Endothelial cell of umbilical vein (primary cell): ENCODE results near the gene ATG5. TPM values are rescaled to one million over a fixed set of nuclear protein-coding genes. Genes with fewer than 3 reads are reported as not detected.

Experiments used
- BruUV-seq: library from RNA; stranded (reverse); fragments of 400-500 nt; replicated peaks from 2 replicates; lab custom pipeline; 2021; lab: Mats Ljungman, UMichigan
- CTCF ChIA-PET: fragments of 300-600, 350-600 bp; sonication (Branson Sonifier 250); formaldehyde crosslinking; loops from one replicate; lab custom pipeline; 2021; ENCODE audit warnings: antibody characterized with exemption, inconsistent platforms; lab: Charles Lee
- POLR2A ChIA-PET: fragments of 300-600, 350-600 bp; sonication (Branson Sonifier 250); formaldehyde crosslinking; loops from one replicate; lab custom pipeline; 2021; ENCODE audit warnings: antibody characterized with exemption, inconsistent platforms; lab: Charles Lee
- DNase-seq: peaks from one replicate; pipeline ENCODE4 v3.0.0-alpha.2; 2011; ENCODE audit warnings: low read depth, low spot score
- FAIRE-seq: peaks from 2 replicates; lab custom pipeline; 2011; peaks lifted over from hg19 to GRCh38; lab: Jason Lieb, UNC
- H2AFZ ChIP-seq: 2 replicates; pipeline ENCODE4 v1.6.0; 2012; ENCODE audit warnings: low read depth, low read length, control low read depth, inconsistent platforms
- H3K27ac ChIP-seq: 2 replicates; pipeline ENCODE4 v1.5.1; 2011; ENCODE audit warnings: low read depth, mild to moderate bottlenecking, control low read depth, low read length, moderate library complexity; ENCODE audit not compliant: insufficient read depth
- H3K27me3 ChIP-seq, 2 experiments: 2 replicates each; pipeline versions ENCODE4 v1.6.0 to v1.6.1; 2011; ENCODE audit warnings: low read length in 2 of 2, mixed read lengths in 1 of 2; ENCODE audit not compliant: control insufficient read depth in 2 of 2, insufficient read depth in 2 of 2
- H3K36me3 ChIP-seq, 2 experiments: 2 replicates in 1 of 2; 3 replicates in 1 of 2; pipeline ENCODE4 v1.5.1; 2011; ENCODE audit warnings: low read length in 2 of 2, mild to moderate bottlenecking in 1 of 2, moderate library complexity in 1 of 2; ENCODE audit not compliant: control insufficient read depth in 2 of 2, insufficient read depth in 2 of 2; ENCODE audit errors: extremely low read depth in 1 of 2
- H3K4me1 ChIP-seq: 3 replicates; pipeline ENCODE4 v1.5.1; 2011; ENCODE audit warnings: mild to moderate bottlenecking, low read length; ENCODE audit not compliant: control insufficient read depth, insufficient read depth; ENCODE audit errors: extremely low read depth
- H3K4me2 ChIP-seq: 2 replicates; pipeline ENCODE4 v1.6.1; 2011; ENCODE audit warnings: low read length, control low read depth, mixed read lengths; ENCODE audit not compliant: insufficient read depth
- H3K4me3 ChIP-seq, 3 experiments: fragments of 200-600 bp in 1 of 3; sonication (generic), shearing (Covaris generic) in 1 of 3; replicated peaks in 1 of 3; 2 replicates each; pipeline ENCODE4 v1.5.1; 2011 to 2016; ENCODE audit warnings: control low read depth in 3 of 3, low read length in 3 of 3, mild to moderate bottlenecking in 2 of 3, inconsistent platforms in 1 of 3, low read depth in 1 of 3, moderate library complexity in 1 of 3; ENCODE audit not compliant: insufficient read depth in 1 of 3
- H3K79me2 ChIP-seq: 2 replicates; pipeline ENCODE4 v1.6.0; 2012; ENCODE audit warnings: low read length, inconsistent platforms; ENCODE audit not compliant: control insufficient read depth, insufficient read depth
- H3K9ac ChIP-seq: replicated peaks from 2 replicates; pipeline ENCODE3; 2011; ENCODE audit warnings: low read length, control low read depth; ENCODE audit not compliant: insufficient read depth; ENCODE audit errors: extremely low read depth
- H3K9me1 ChIP-seq: replicated peaks from 3 replicates; pipeline ENCODE4 v1.6.0; 2011; ENCODE audit warnings: mild to moderate bottlenecking, low read length; ENCODE audit not compliant: control insufficient read depth, insufficient read depth; ENCODE audit errors: extremely low read depth
- H3K9me3 ChIP-seq: replicated peaks from 2 replicates; pipeline ENCODE4 v1.5.1; 2012; ENCODE audit warnings: low read length, inconsistent platforms; ENCODE audit not compliant: control insufficient read depth, insufficient read depth
- H4K20me1 ChIP-seq: replicated peaks from 2 replicates; pipeline ENCODE3; 2011; ENCODE audit warnings: mild to moderate bottlenecking, low read length; ENCODE audit not compliant: control insufficient read depth, insufficient read depth; ENCODE audit errors: extremely low read depth
- CTCF ChIP-seq, 2 donors: IDR thresholded peaks; 1 replicate in 1 of 2; 2 replicates in 1 of 2; pipeline ENCODE4 v1.5.1; 2011; ENCODE audit warnings: low read length in 2 of 2, mild to moderate bottlenecking in 2 of 2, moderate library complexity in 2 of 2, control low read depth in 1 of 2, inconsistent platforms in 1 of 2, low read depth in 1 of 2; ENCODE audit not compliant: insufficient read depth in 1 of 2; ENCODE audit errors: extremely low read depth in 1 of 2
- EZH2 ChIP-seq: IDR thresholded peaks from 2 replicates; pipeline ENCODE4 v1.6.1; 2012; ENCODE audit warnings: borderline replicate concordance, low read depth, mild to moderate bottlenecking, moderate library complexity, low read length, inconsistent platforms; ENCODE audit not compliant: severe bottlenecking
- FOS ChIP-seq: IDR thresholded peaks from 2 replicates; pipeline ENCODE4 v1.6.1; 2011; ENCODE audit warnings: mild to moderate bottlenecking, low read length, moderate library complexity, borderline replicate concordance; ENCODE audit not compliant: insufficient read depth
- GATA2 ChIP-seq: IDR thresholded peaks from 2 replicates; pipeline ENCODE4 v1.7.0; 2011; ENCODE audit warnings: low read depth, mild to moderate bottlenecking, moderate library complexity, mixed read lengths, low read length; ENCODE audit not compliant: insufficient read length, insufficient read depth
- JUN ChIP-seq: IDR thresholded peaks from 2 replicates; pipeline ENCODE4 v1.6.1; 2011; ENCODE audit warnings: borderline replicate concordance, low read depth; ENCODE audit not compliant: insufficient read length, insufficient read depth
- MYC ChIP-seq: IDR thresholded peaks from one replicate; pipeline ENCODE4 v1.6.1; 2011; ENCODE audit warnings: mild to moderate bottlenecking, low read depth, low read length
- POLR2A ChIP-seq: IDR thresholded peaks from 2 replicates; pipeline ENCODE4 v1.6.1; 2012; ENCODE audit warnings: low read depth, mild to moderate bottlenecking, control low read depth, low read length
- POLR2AphosphoS5 ChIP-seq: IDR thresholded peaks from 2 replicates; pipeline ENCODE4 v1.6.1; 2012; ENCODE audit warnings: low read depth, mild to moderate bottlenecking, control low read depth, low read length, moderate library complexity; ENCODE audit not compliant: insufficient read depth
- dilution Hi-C: fragments of 300-500 bp; cut with MboI; formaldehyde crosslinking; loops from one replicate; pipeline ENCODE4 v1.15.0; 2019; ENCODE audit warnings: low sequenced_read_pairs; ENCODE audit not compliant: extremely low pct_ligation_motif_present
- intact Hi-C: fragments of 100-400 bp; cut with micrococcal nuclease; formaldehyde crosslinking; loops from one replicate; pipeline ENCODE4 v1.10.0; 2022
- polyA plus RNA-seq, 4 experiments: library from polyadenylated mRNA; depleted of rRNA in 3 of 4; stranded (reverse) in 3 of 4; unstranded in 1 of 4; fragments of >200 nt; gene quantifications; 2 replicates each; pipeline versions ENCODE4 v1.2.1 to v1.2.3, GENCODE V29; 2011 to 2012; ENCODE audit warnings: missing spikeins in 1 of 4
- total RNA-seq: library from RNA; stranded (reverse); gene quantifications from 2 replicates; pipeline ENCODE4 v1.2.3, GENCODE V29; 2021
- TF ChIP-seq, protein P1 (sequence below): IDR thresholded peaks from 2 replicates; pipeline ENCODE4 v1.6.1; 2011; ENCODE audit not compliant: insufficient read depth, insufficient read length

ATG5 gene
- total and polyA plus RNA-seq, 2 donors (not counting 3 experiments of a cell fraction or from before 2014, with no cell fraction given), result 14.1 to 32.8 TPM

DNA sequence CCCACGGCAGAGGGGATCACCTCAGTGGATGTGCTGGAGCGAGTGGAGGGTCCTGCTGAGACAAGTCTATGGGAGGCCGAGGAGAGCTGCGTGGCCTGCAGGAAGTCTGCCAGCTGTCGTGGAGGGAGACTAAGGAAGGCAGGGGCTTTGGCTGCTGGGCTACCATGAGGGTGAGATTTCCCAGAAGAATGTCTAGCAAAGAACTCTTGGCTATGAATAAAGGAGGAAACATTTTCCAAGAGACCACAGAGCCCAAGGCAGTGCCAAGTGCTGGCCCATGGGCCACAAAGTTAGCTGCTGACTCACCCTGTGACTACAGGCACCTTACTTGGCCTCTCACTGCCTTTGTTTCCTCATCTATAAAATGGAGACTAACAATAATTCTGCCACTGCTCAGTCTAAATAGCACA, 166.0 kb downstream of the ATG5 start:
- Histone ChIP-seq H3K79me2 (no peaks in the 10 kb centered on the region), H3K36me3 (no peaks in the 10 kb centered on the region), H3K9me3 (no peaks in the 10 kb centered on the region), H2AFZ (no peak overlapping the region), H4K20me1 (no peaks in the 10 kb centered on the region), H3K27ac (no peak overlapping the region), H3K4me1 (no peaks in the 10 kb centered on the region), H3K4me3 (no peak overlapping the region), H3K27me3 (peaks cover 0 to 2% of the 10 kb centered on the region in 2 experiments), H3K9ac (no peak overlapping the region), H3K9me1 (no peaks in the 10 kb centered on the region), H3K4me2 (no peak overlapping the region)
- no peak for TF ChIP-seq FOS
- TF ChIP-seq CTCF (IDR thresholded peaks at IDR 0.05; ENCODE audit: extremely low read depth in 1 of 2, insufficient read depth in 1 of 2, low read depth in 1 of 2, low read length in 2 of 2), result no peak
- TF ChIP-seq, protein P1, sequence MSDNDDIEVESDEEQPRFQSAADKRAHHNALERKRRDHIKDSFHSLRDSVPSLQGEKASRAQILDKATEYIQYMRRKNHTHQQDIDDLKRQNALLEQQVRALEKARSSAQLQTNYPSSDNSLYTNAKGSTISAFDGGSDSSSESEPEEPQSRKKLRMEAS, result no peak
- TF ChIP-seq POLR2A, result no peak
- TF ChIP-seq POLR2AphosphoS5, result no peak
- no peak for TF ChIP-seq JUN
- TF ChIP-seq MYC, result no peak
- TF ChIP-seq GATA2, result no peak
- TF ChIP-seq EZH2, result no peak
- ChIA-PET POLR2A (no interaction called here), CTCF (no interaction called here)
- dilution Hi-C loops (no loop called here), intact Hi-C loops (no loop called here)
- FAIRE-seq, result no peak
- no TSS peak for BruUV-seq
- no peak for DNase-seq
